GM12878 (cell line): ENCODE measurements around the gene SIT1.

Experiments used
- CBX3 ChIP-seq: fragments of 200-600 bp; sonication (generic); IDR thresholded peaks from 2 replicates; pipeline ENCODE4 v1.6.1; 2016; ENCODE audit warnings: low read depth, borderline replicate concordance
- RFX5 ChIP-seq: IDR thresholded peaks from 2 replicates; pipeline ENCODE4 v1.6.1; 2011; ENCODE audit warnings: low read depth, low read length, improper control_type of control experiment
- SUZ12 ChIP-seq: fragments of 200-600 bp; sonication (generic); IDR thresholded peaks from one replicate; pipeline ENCODE4 v1.6.1; 2018; ENCODE audit warnings: antibody characterized with exemption, mild to moderate bottlenecking; ENCODE audit not compliant: unreplicated experiment
- ZBED1 ChIP-seq: IDR thresholded peaks from 2 replicates; pipeline ENCODE4 v1.6.1; 2016; ENCODE audit warnings: borderline replicate concordance
- ZNF24 ChIP-seq: fragments of 450-650 bp; IDR thresholded peaks from 2 replicates; pipeline ENCODE4 v1.6.1; 2017; ENCODE audit warnings: antibody characterized with exemption, mild to moderate bottlenecking
- ZNF274 ChIP-seq: IDR thresholded peaks from one replicate; pipeline ENCODE4 v1.8.0; 2011; ENCODE audit not compliant: insufficient read length, insufficient read depth
- TF ChIP-seq, protein P1 (sequence below), 3 experiments: IDR thresholded peaks in 2 of 3; conservative IDR thresholded peaks in 1 of 3; 2 replicates each; pipeline ENCODE4 v1.5.1; 2011; ENCODE audit warnings: low read depth in 3 of 3, low read length in 3 of 3, mild to moderate bottlenecking in 3 of 3, control low read depth in 2 of 3, moderate library complexity in 2 of 3, inconsistent platforms in 1 of 3, mixed read lengths in 1 of 3; ENCODE audit not compliant: control insufficient read depth in 2 of 3, insufficient read depth in 1 of 3; ENCODE audit errors: extremely low read depth in 1 of 3

DNA sequence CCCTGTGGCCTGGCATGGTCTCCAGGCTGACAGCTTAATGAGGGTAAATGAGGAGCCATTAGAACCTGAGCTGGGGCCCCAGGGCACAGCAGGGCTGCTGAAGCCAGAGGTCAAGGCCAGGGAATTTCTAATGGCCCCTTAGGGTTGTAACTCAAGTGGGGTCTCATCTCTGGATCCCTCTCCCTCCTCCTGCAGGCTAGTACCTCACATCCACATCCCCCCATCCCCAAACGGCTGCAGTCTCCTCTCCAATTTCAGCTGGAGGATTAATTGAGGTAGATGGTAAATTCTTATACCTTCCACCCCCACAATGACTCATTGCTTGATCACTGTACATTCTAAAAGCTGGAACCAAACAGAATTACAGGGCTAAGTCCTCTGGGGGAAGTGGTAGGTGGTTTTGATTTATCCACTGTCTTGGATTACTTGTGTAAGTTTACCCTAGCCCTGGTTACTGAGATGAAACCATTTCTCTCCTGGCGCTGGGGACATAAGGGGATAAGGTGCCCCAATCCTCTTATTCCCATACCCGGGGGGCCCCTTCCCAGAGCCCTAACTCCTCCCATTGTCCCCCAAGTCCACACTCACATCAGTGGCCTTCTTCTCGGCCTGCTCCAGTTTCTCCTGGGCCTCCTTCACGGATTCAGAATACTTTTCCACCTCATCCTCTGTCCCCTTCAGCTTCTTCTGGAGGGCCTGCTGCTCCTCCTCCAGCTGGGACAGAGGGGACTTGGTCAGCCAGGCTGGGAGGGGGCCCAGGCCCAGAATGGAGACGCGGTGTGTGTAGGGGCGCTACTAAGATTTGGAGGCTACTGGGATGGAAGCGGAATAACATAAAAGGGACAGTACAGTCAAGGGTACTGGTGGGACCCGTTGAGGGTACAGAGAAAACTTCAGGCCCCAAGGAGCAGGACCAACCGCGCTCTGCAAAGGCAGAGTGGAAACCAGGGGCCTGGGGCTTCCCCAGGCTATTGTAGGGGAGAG is 38.1 kb upstream of the SIT1 start:
- TF ChIP-seq ZBED1: no peak
- TF ChIP-seq, protein P1, sequence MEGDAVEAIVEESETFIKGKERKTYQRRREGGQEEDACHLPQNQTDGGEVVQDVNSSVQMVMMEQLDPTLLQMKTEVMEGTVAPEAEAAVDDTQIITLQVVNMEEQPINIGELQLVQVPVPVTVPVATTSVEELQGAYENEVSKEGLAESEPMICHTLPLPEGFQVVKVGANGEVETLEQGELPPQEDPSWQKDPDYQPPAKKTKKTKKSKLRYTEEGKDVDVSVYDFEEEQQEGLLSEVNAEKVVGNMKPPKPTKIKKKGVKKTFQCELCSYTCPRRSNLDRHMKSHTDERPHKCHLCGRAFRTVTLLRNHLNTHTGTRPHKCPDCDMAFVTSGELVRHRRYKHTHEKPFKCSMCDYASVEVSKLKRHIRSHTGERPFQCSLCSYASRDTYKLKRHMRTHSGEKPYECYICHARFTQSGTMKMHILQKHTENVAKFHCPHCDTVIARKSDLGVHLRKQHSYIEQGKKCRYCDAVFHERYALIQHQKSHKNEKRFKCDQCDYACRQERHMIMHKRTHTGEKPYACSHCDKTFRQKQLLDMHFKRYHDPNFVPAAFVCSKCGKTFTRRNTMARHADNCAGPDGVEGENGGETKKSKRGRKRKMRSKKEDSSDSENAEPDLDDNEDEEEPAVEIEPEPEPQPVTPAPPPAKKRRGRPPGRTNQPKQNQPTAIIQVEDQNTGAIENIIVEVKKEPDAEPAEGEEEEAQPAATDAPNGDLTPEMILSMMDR (IDR thresholded peaks at IDR 0.05 in 2 of 3, conservative IDR thresholded peaks at IDR 0.05 in 1 of 3; ENCODE audit: control insufficient read depth in 2 of 3, extremely low read depth in 1 of 3, insufficient read depth in 1 of 3, low read depth in 3 of 3, low read length in 3 of 3): no peak
- no peak for TF ChIP-seq SUZ12
- no peak for TF ChIP-seq ZNF274
- TF ChIP-seq CBX3: no peak
- TF ChIP-seq RFX5: no peak
- TF ChIP-seq ZNF24: no peak
